Adrenal gland (tissue), 5 donors: ENCODE measurements around the gene ZNF267.

Source experiments
- POLR2A ChIP-seq, 2 donors: fragments of 450-650 bp; IDR thresholded peaks; one replicate each; pipeline ENCODE4 v1.6.1; 2017; ENCODE audit warnings: antibody characterized with exemption in 2 of 2, mild to moderate bottlenecking in 2 of 2, moderate library complexity in 1 of 2
- TF ChIP-seq, protein P1 (sequence below), 6 experiments: fragments of 450-650 bp in 4 of 6; fragments of 200-600 bp in 2 of 6; sonication (generic) in 1 of 6; IDR thresholded peaks; 1 replicate in 5 of 6; 2 replicates in 1 of 6; pipeline versions ENCODE4 v1.5.1 to v1.8.0; 2016 to 2021; ENCODE audit warnings: antibody characterized with exemption in 6 of 6, mild to moderate bottlenecking in 2 of 6, moderate library complexity in 1 of 6
- donor health status: DM: no; HTN: no; CAD: no.

DNA sequence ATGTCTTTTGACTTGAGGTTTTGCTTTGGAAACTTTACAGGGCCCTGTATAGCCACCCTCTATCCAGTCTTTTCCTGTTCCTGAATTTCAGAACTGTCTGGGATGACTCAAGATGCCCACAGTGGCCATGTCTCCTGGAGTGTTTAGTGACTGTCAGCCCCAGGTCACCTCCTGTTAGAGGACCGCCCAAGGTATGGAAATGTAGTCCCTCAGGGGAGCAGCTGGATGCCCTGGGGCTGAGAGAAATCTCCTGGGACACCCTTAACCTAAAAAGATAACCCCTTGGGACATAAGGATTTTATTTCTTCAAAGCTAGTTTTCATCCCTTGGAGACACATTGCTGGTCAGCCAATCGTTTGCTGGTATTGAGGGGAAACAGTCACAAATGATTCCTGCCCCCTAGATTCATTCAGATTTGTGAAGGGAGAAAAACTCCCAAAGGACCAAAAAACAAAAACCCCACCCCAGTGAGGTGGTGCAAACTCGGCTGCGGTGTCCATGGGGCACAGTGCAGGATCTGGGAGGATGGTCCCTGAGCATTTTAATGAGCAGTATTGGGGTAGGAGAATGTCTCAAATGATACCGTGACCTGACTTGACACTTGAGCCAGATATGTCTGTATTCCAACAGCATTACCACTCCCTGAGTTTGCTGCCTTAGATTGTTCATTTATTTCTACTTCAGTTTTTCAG, 1.7 kb downstream of the ZNF267 start:
- no peak for TF ChIP-seq POLR2A (IDR thresholded peaks at IDR 0.05)
- TF ChIP-seq, protein P1, sequence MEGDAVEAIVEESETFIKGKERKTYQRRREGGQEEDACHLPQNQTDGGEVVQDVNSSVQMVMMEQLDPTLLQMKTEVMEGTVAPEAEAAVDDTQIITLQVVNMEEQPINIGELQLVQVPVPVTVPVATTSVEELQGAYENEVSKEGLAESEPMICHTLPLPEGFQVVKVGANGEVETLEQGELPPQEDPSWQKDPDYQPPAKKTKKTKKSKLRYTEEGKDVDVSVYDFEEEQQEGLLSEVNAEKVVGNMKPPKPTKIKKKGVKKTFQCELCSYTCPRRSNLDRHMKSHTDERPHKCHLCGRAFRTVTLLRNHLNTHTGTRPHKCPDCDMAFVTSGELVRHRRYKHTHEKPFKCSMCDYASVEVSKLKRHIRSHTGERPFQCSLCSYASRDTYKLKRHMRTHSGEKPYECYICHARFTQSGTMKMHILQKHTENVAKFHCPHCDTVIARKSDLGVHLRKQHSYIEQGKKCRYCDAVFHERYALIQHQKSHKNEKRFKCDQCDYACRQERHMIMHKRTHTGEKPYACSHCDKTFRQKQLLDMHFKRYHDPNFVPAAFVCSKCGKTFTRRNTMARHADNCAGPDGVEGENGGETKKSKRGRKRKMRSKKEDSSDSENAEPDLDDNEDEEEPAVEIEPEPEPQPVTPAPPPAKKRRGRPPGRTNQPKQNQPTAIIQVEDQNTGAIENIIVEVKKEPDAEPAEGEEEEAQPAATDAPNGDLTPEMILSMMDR (IDR thresholded peaks at IDR 0.05): no peak
